K562 (cell line): ENCODE measurements around the gene GHITM. TPM values are rescaled to one million over a fixed set of nuclear protein-coding genes. Genes with fewer than 3 reads are reported as not detected.

ENCODE experiments used
- CCNT2 ChIP-seq: IDR thresholded peaks from 2 replicates; pipeline ENCODE4 v1.6.1; 2011; ENCODE audit warnings: borderline replicate concordance, low read depth, mild to moderate bottlenecking, moderate library complexity, mixed read lengths, low read length; ENCODE audit not compliant: insufficient read length; ENCODE audit errors: extremely low read depth
- CTCF ChIP-seq, 3 experiments: IDR thresholded peaks in 2 of 3; conservative IDR thresholded peaks in 1 of 3; 2 replicates each; pipeline ENCODE4 v1.5.1; 2011 to 2012; ENCODE audit warnings: low read length in 3 of 3, mild to moderate bottlenecking in 3 of 3, control low read depth in 2 of 3, improper control_type of control experiment in 1 of 3, inconsistent platforms in 1 of 3, low read depth in 1 of 3, mixed read lengths in 1 of 3, moderate library complexity in 1 of 3; ENCODE audit not compliant: insufficient read depth in 2 of 3
- DNMT1 ChIP-seq: fragments of 450-650 bp; IDR thresholded peaks from 2 replicates; pipeline ENCODE4 v1.6.1; 2016; ENCODE audit warnings: antibody characterized with exemption, mild to moderate bottlenecking
- EWSR1 ChIP-seq: fragments of 450-650 bp; IDR thresholded peaks from 2 replicates; pipeline ENCODE4 v1.6.1; 2018; ENCODE audit warnings: borderline replicate concordance, mild to moderate bottlenecking, low read depth, moderate library complexity; ENCODE audit not compliant: partially characterized antibody
- GATAD2B ChIP-seq: fragments of 450-650 bp; IDR thresholded peaks from 2 replicates; pipeline ENCODE4 v1.6.1; 2017; ENCODE audit warnings: mild to moderate bottlenecking, borderline replicate concordance
- IRF2 ChIP-seq: sonication (generic); formaldehyde crosslinking; IDR thresholded peaks from 2 replicates; pipeline ENCODE4 v1.8.1; 2022; ENCODE audit warnings: mild to moderate bottlenecking, missing genetic modification reagents
- KDM1A ChIP-seq, 2 experiments: fragments of 450-650 bp; IDR thresholded peaks; 2 replicates each; pipeline ENCODE4 v1.6.1; 2016; ENCODE audit warnings: mild to moderate bottlenecking in 2 of 2
- NR2C1 ChIP-seq, 2 experiments: fragments of 450-650 bp; IDR thresholded peaks; 2 replicates each; pipeline ENCODE4 v1.6.1; 2017; ENCODE audit warnings: mild to moderate bottlenecking in 2 of 2, antibody characterized with exemption in 1 of 2, inconsistent platforms in 1 of 2, missing compliant biosample characterization in 1 of 2, missing genetic modification characterization in 1 of 2
- PRDM10 ChIP-seq: fragments of 450-650 bp; IDR thresholded peaks from 2 replicates; pipeline ENCODE4 v1.6.1; 2018; ENCODE audit not compliant: partially characterized antibody
- SIN3B ChIP-seq: fragments of 450-650 bp; IDR thresholded peaks from 2 replicates; pipeline ENCODE4 v1.6.1; 2017; ENCODE audit warnings: low read depth, mild to moderate bottlenecking, moderate library complexity
- YBX1 ChIP-seq: fragments of 450-650 bp; IDR thresholded peaks from 2 replicates; pipeline ENCODE4 v1.7.1; 2016; ENCODE audit warnings: mild to moderate bottlenecking
- ZBTB49 ChIP-seq: sonication (generic); formaldehyde crosslinking; IDR thresholded peaks from 2 replicates; pipeline ENCODE4 v1.8.0; 2022; ENCODE audit warnings: missing genetic modification reagents, mild to moderate bottlenecking, borderline replicate concordance
- ZNF263 ChIP-seq: sonication (generic); formaldehyde crosslinking; IDR thresholded peaks from 2 replicates; pipeline ENCODE4 v1.8.0; 2022; ENCODE audit warnings: mild to moderate bottlenecking, missing genetic modification reagents, borderline replicate concordance
- ZNF347 ChIP-seq: fragments of 450-650 bp; formaldehyde crosslinking; IDR thresholded peaks from 2 replicates; pipeline ENCODE4 v1.4.0; 2020; ENCODE audit warnings: low read depth, mild to moderate bottlenecking, moderate library complexity
- ZNF699 ChIP-seq: fragments of 250-450 bp; sonication (Bioruptor Pico); IDR thresholded peaks from 2 replicates; pipeline ENCODE4 v1.8.0; 2021; ENCODE audit warnings: mild to moderate bottlenecking, moderate library complexity; ENCODE audit not compliant: insufficient replicate concordance
- polyA plus RNA-seq, 8 experiments: library from polyadenylated mRNA; depleted of rRNA in 4 of 8; stranded (reverse) in 5 of 8; unstranded in 3 of 8; fragments of >200 nt; fragmentation: Nextera tagmentation in 2 of 8; fragmentation: Illumina TruSeq in 1 of 8; extraction: Ambion mirVana in 2 of 8; extraction: Trizol in 1 of 8; gene quantifications; 2 replicates each; pipeline versions ENCODE4 v1.2.1 to v1.2.3, GENCODE V29; 2011 to 2014; ENCODE audit warnings: inconsistent platforms in 1 of 8, missing spikeins in 1 of 8
- total RNA-seq, 7 experiments: library from RNA; depleted of rRNA in 6 of 7; stranded (reverse); fragments of >200 nt in 6 of 7; fragmentation: Illumina TruSeq in 2 of 7; extraction: Trizol in 2 of 7; gene quantifications; 2 replicates each; pipeline versions ENCODE4 v1.2.1 to v1.2.3, GENCODE V29; 2011 to 2021; ENCODE audit warnings: low replicate concordance in 1 of 7
- TF ChIP-seq, protein P1 (sequence below): fragments of 450-650 bp; formaldehyde crosslinking; IDR thresholded peaks from 2 replicates; pipeline ENCODE4 v1.4.0; 2022; ENCODE audit warnings: mild to moderate bottlenecking, moderate library complexity
- TF ChIP-seq, protein P2 (sequence below): conservative IDR thresholded peaks from 2 replicates; pipeline ENCODE4 v1.6.1; 2011; ENCODE audit warnings: low read depth, mild to moderate bottlenecking, low read length; ENCODE audit not compliant: control insufficient read depth

The GHITM gene
- total and polyA plus RNA-seq, 9 of the 15 experiments (the other 6 are each of a cell fraction or from before 2014, with no cell fraction given) = 322 to 1,258 (median 386) TPM

DNA sequence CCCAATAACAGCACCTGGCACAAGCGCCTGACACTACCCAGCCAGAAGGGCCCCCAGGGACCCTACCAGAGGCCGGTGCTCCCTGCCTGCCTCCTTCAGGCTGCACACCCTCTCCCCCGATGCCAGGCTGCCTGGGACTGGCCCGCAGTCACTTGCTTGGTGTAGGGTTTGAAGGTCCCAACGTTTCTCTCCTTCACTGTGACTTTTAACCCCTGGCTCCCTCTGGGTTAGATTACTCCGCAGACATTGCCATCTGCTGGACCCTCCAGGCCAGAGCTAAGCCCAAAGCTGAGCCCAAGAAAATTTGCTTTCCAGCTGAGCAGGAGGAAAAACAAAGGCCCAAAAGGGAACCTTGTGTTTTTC is 61.9 kb downstream of the GHITM start (continued):
- no peak for TF ChIP-seq PRDM10
- no peak for TF ChIP-seq KDM1A (IDR thresholded peaks at IDR 0.05)
- no peak for TF ChIP-seq ZNF347 (CRISPR knock-in tag)
- no peak for TF ChIP-seq YBX1
- TF ChIP-seq, protein P1, sequence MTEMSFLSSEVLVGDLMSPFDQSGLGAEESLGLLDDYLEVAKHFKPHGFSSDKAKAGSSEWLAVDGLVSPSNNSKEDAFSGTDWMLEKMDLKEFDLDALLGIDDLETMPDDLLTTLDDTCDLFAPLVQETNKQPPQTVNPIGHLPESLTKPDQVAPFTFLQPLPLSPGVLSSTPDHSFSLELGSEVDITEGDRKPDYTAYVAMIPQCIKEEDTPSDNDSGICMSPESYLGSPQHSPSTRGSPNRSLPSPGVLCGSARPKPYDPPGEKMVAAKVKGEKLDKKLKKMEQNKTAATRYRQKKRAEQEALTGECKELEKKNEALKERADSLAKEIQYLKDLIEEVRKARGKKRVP (CRISPR knock-in tag) = no peak
- no peak for TF ChIP-seq ZNF699
- no peak for TF ChIP-seq ZBTB49
- TF ChIP-seq, protein P2, sequence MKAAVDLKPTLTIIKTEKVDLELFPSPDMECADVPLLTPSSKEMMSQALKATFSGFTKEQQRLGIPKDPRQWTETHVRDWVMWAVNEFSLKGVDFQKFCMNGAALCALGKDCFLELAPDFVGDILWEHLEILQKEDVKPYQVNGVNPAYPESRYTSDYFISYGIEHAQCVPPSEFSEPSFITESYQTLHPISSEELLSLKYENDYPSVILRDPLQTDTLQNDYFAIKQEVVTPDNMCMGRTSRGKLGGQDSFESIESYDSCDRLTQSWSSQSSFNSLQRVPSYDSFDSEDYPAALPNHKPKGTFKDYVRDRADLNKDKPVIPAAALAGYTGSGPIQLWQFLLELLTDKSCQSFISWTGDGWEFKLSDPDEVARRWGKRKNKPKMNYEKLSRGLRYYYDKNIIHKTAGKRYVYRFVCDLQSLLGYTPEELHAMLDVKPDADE = no peak
- TF ChIP-seq IRF2 (CRISPR knock-in tag) = no peak
- peak; percentile 44 to 47 (median 44); a peak in 4 of 6 replicates for TF ChIP-seq CTCF (IDR thresholded peaks at IDR 0.05 in 2 of 3, conservative IDR thresholded peaks at IDR 0.05 in 1 of 3; ENCODE audit: insufficient read depth in 2 of 3, low read depth in 1 of 3, low read length in 3 of 3)
- TF ChIP-seq ZNF263 (CRISPR knock-in tag) = peak; percentile 27; the same call in 1 of the 2 replicates
- peak; percentile 23 for TF ChIP-seq CCNT2
- TF ChIP-seq DNMT1 = no peak
- no peak for TF ChIP-seq SIN3B
- 0 out of 2 replicates have a peak, but pooled peaks have one; percentile 36 for TF ChIP-seq NR2C1 (IDR thresholded peaks at IDR 0.05)
- TF ChIP-seq NR2C1 (tag; IDR thresholded peaks at IDR 0.05) = peak; percentile 59
- TF ChIP-seq EWSR1 = no peak
- no peak for TF ChIP-seq GATAD2B
